Natural killer cell (primary cell): ENCODE data around the gene AOC1. TPM values are rescaled to one million over a fixed set of nuclear protein-coding genes. Genes with fewer than 3 reads are reported as not detected.

Source experiments
- ATAC-seq, 3 donors: fragments of 150-1000 bp in 2 of 3; fragments of 200-7000 bp in 1 of 3; cut with Tn5 transposase; 1 replicate in 1 of 3; 2 replicates in 2 of 3; pipeline ENCODE4 v1.10.0; 2021; ENCODE audit warnings: mild to moderate bottlenecking in 2 of 3, moderate library complexity in 2 of 3
- DNase-seq, 2 donors: peaks; one replicate each; pipeline versions ENCODE4 v3.0.0 to v3.0.0-alpha.2; 2013 to 2021; ENCODE audit warnings: mixed read lengths in 1 of 2
- H3K27ac ChIP-seq: one replicate; pipeline ENCODE4 v1.5.1; 2013; ENCODE audit warnings: mild to moderate bottlenecking, low read length
- H3K27me3 ChIP-seq: one replicate; pipeline ENCODE4 v1.6.1; 2013; ENCODE audit warnings: low read length; ENCODE audit not compliant: control insufficient read depth, insufficient read depth
- H3K36me3 ChIP-seq: one replicate; pipeline ENCODE4 v1.6.1; 2013; ENCODE audit warnings: low read length; ENCODE audit not compliant: control insufficient read depth, insufficient read depth
- H3K4me1 ChIP-seq: one replicate; pipeline ENCODE4 v1.6.1; 2013; ENCODE audit warnings: low read length; ENCODE audit not compliant: control insufficient read depth, insufficient read depth
- H3K4me3 ChIP-seq: one replicate; pipeline ENCODE4 v1.5.1; 2013; ENCODE audit warnings: low read length
- H3K9me3 ChIP-seq: one replicate; pipeline ENCODE4 v1.6.1; 2013; ENCODE audit warnings: low read length; ENCODE audit not compliant: control insufficient read depth, insufficient read depth
- H3K27ac Mint-ChIP-seq, 2 donors: one replicate each; pipeline ENCODE4 v1.8.0; 2022; ENCODE audit warnings: mild to moderate bottlenecking in 2 of 2, mixed read lengths in 2 of 2, moderate library complexity in 1 of 2
- H3K27me3 Mint-ChIP-seq, 2 donors: one replicate each; pipeline ENCODE4 v1.8.0; 2022; ENCODE audit warnings: low read depth in 2 of 2, mixed read lengths in 2 of 2
- H3K36me3 Mint-ChIP-seq: one replicate; pipeline ENCODE4 v1.8.0; 2022; ENCODE audit warnings: mixed read lengths
- H3K4me1 Mint-ChIP-seq, 2 donors: one replicate each; pipeline ENCODE4 v1.8.0; 2022; ENCODE audit warnings: mixed read lengths in 2 of 2
- H3K4me3 Mint-ChIP-seq: one replicate; pipeline ENCODE4 v1.8.0; 2022; ENCODE audit warnings: mild to moderate bottlenecking, moderate library complexity, mixed read lengths
- H3K9me3 Mint-ChIP-seq, 2 donors: one replicate each; pipeline ENCODE4 v1.8.0; 2022; ENCODE audit warnings: mixed read lengths in 2 of 2
- CTCF ChIP-seq: fragments of 200-600 bp; IDR thresholded peaks from one replicate; pipeline ENCODE4 v1.8.0; 2022; ENCODE audit warnings: antibody characterized with exemption
- WGBS: methylation state at CpG from one replicate; pipeline ENCODE4 v1.1.7; 2013; ENCODE audit warnings: missing lambda C conversion rate; ENCODE audit not compliant: insufficient coverage; 5-methylcytosine and 5-hydroxymethylcytosine counted together
- intact Hi-C: fragments of 100-400 bp; cut with micrococcal nuclease; formaldehyde crosslinking; loops from one replicate; pipeline ENCODE4 v1.14.2; 2022
- total RNA-seq, 4 donors: library from RNA; stranded (reverse); fragments of 120-200 nt in 1 of 4; gene quantifications; one replicate each; pipeline versions ENCODE4 v1.2.3 to v1.2.4, GENCODE V29; 2013 to 2022

AOC1 gene
- total RNA-seq, 3 donors from 2014 or later (not counting 1 experiment from before 2014, with no cell fraction given): not detected

- H3K9me3 ChIP-seq: no peaks in the 10 kb centered on the region
- H3K36me3 Mint-ChIP-seq: peaks cover 10% of the 10 kb centered on the region
- no peak overlapping the region for H3K4me3 Mint-ChIP-seq
- intact Hi-C loops: no loop called here
- H3K27me3 ChIP-seq: no peaks in the 10 kb centered on the region
- H3K4me3 ChIP-seq: no peak overlapping the region
- H3K4me1 Mint-ChIP-seq: no peaks in the 10 kb centered on the region
- H3K36me3 ChIP-seq: no peaks in the 10 kb centered on the region
- DNase-seq (no peak), ATAC-seq (no peak)
- H3K27ac ChIP-seq: no peak overlapping the region
- no peak for TF ChIP-seq CTCF
- no peaks in the 10 kb centered on the region for H3K4me1 ChIP-seq
- no peak overlapping the region for H3K27ac Mint-ChIP-seq
- 94% methylated on average over 5 of the region's 7 CpGs for WGBS
- H3K9me3 Mint-ChIP-seq: peaks cover 3 to 6% of the 10 kb centered on the region in 2 donors
- H3K27me3 Mint-ChIP-seq: peaks cover 41 to 64% of the 10 kb centered on the region in 2 donors
Measured at GRCh38 chr7:150820578-150821198, 31.6 kb upstream of the AOC1 start.

- intact Hi-C loops: no loop called here
Measured at GRCh38 chr7:150823043-150823442, 29.3 kb upstream of the AOC1 start.

GRCh38 chr7:150823484-150824126 is 28.7 kb upstream of the AOC1 start:
- no peaks in the 10 kb centered on the region for H3K9me3 ChIP-seq
- no peak for TF ChIP-seq CTCF
- H3K4me3 Mint-ChIP-seq: no peak overlapping the region
- H3K4me1 ChIP-seq: no peaks in the 10 kb centered on the region
- ATAC-seq (no peak), DNase-seq (no peak)
- no peak overlapping the region for H3K27ac ChIP-seq
- no peaks in the 10 kb centered on the region for H3K36me3 ChIP-seq
- no peaks in the 10 kb centered on the region for H3K4me1 Mint-ChIP-seq
- H3K4me3 ChIP-seq: no peak overlapping the region
- H3K27me3 ChIP-seq: peaks cover 2% of the 10 kb centered on the region
- H3K36me3 Mint-ChIP-seq: no peaks in the 10 kb centered on the region
- WGBS: 93% methylated on average over 10 of the region's 10 CpGs
- H3K9me3 Mint-ChIP-seq: no peaks in the 10 kb centered on the region
- intact Hi-C loops: no loop called here
- H3K27ac Mint-ChIP-seq: no peak overlapping the region
- peaks cover 38 to 61% of the 10 kb centered on the region in 2 donors for H3K27me3 Mint-ChIP-seq

More at GRCh38 chr7:150823043-150823442, 29.3 kb upstream of the AOC1 start:
- H3K4me3 ChIP-seq: no peak overlapping the region
- 88% methylated on average over 8 of the region's 8 CpGs for WGBS
- H3K27me3 ChIP-seq: peaks cover 2% of the 10 kb centered on the region
- no peaks in the 10 kb centered on the region for H3K9me3 ChIP-seq
- no peak for ATAC-seq
- H3K36me3 Mint-ChIP-seq: no peaks in the 10 kb centered on the region
- no peak overlapping the region for H3K27ac Mint-ChIP-seq
- no peak for TF ChIP-seq CTCF
- DNase-seq: no peak
- no peaks in the 10 kb centered on the region for H3K4me1 ChIP-seq
- no peak overlapping the region for H3K27ac ChIP-seq
- H3K4me1 Mint-ChIP-seq: no peaks in the 10 kb centered on the region
- H3K36me3 ChIP-seq: no peaks in the 10 kb centered on the region
- no peak overlapping the region for H3K4me3 Mint-ChIP-seq
- no peaks in the 10 kb centered on the region for H3K9me3 Mint-ChIP-seq
- H3K27me3 Mint-ChIP-seq: peaks cover 38 to 61% of the 10 kb centered on the region in 2 donors
